Testis (tissue), 3 donors: ENCODE measurements around the gene TEX30. TPM values are rescaled to one million over a fixed set of nuclear protein-coding genes. Genes with fewer than 3 reads are reported as not detected.

ENCODE experiments used
- DNase-seq: peaks from one replicate; pipeline ENCODE4 v3.0.0-alpha.2; 2019
- H3K27ac ChIP-seq, 2 donors: fragments of 200-600 bp; sonication (generic); one replicate each; pipeline ENCODE4 v1.5.1; 2019
- H3K27me3 ChIP-seq: fragments of 200-600 bp; sonication (generic); one replicate; pipeline ENCODE4 v1.5.1; 2019
- H3K36me3 ChIP-seq: fragments of 200-600 bp; sonication (generic); one replicate; pipeline ENCODE4 v1.5.1; 2017; ENCODE audit warnings: low read depth; ENCODE audit errors: missing control alignments
- H3K4me1 ChIP-seq: fragments of 200-600 bp; sonication (generic); one replicate; pipeline ENCODE4 v1.5.1; 2019
- H3K4me3 ChIP-seq, 2 donors: fragments of 200-600 bp; sonication (generic); one replicate each; pipeline ENCODE4 v1.5.1; 2017 to 2019
- H3K9me3 ChIP-seq: fragments of 200-600 bp; sonication (generic); one replicate; pipeline ENCODE4 v1.5.1; 2017
- POLR2A ChIP-seq: fragments of 450-650 bp; IDR thresholded peaks from one replicate; pipeline ENCODE4 v1.6.1; 2017; ENCODE audit warnings: antibody characterized with exemption, mild to moderate bottlenecking, moderate library complexity
- WGBS, 2 donors: methylation state at CpG; one replicate each; pipeline ENCODE4 v1.1.5; 2018; 5-methylcytosine and 5-hydroxymethylcytosine counted together
- intact Hi-C: fragments of 100-400 bp; cut with DNase I; formaldehyde crosslinking; loops from one replicate; pipeline ENCODE4 v1.15.1; 2023; ENCODE audit warnings: low total_unique reads
- polyA plus RNA-seq: library from polyadenylated mRNA; stranded (reverse); fragments of 350-450 nt; fragmentation: Illumina TruSeq; extraction: RNeasy Lipid Tissue Mini Kit (QIAGEN cat#74804); gene quantifications from one replicate; pipeline ENCODE4 v1.2.3, GENCODE V29; 2014; ENCODE audit warnings: low read depth, low replicate concordance; ENCODE audit not compliant: insufficient read depth
- total RNA-seq, 2 donors: library from RNA; depleted of rRNA; stranded (reverse); fragments of >200 nt; gene quantifications; one replicate each; pipeline ENCODE4 v1.2.3, GENCODE V29; 2016
- TF ChIP-seq, protein P1 (sequence below), 3 experiments: fragments of 450-650 bp in 2 of 3; fragments of 200-600 bp in 1 of 3; sonication (generic) in 1 of 3; IDR thresholded peaks; one replicate each; pipeline ENCODE4 v1.5.1; 2016 to 2019; ENCODE audit warnings: antibody characterized with exemption in 3 of 3, mild to moderate bottlenecking in 2 of 3, moderate library complexity in 1 of 3

The TEX30 gene
- total and polyA plus RNA-seq, 3 donors from 2014 or later = 80.1 to 241 (median 123) TPM

DNA sequence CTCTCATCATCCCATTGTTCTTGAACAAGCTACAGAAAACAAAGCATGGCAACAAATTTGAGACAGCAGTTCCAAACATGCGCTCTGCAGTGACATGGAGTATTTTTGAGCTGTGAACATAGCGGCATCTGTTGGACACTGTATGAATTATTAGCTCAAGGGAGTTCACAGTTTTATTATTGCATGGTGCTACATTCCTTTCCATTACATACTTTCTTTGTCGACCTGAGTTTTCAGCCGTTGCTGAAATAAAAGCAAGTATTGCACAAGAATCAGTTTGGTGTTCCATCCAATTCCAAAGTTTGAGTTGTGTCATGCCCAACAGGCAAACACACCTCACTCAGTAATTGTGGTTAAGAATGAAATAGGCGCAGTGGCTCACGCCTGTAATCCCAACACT is 48.7 kb downstream of the TEX30 start:
- DNase-seq = no peak

DNA sequence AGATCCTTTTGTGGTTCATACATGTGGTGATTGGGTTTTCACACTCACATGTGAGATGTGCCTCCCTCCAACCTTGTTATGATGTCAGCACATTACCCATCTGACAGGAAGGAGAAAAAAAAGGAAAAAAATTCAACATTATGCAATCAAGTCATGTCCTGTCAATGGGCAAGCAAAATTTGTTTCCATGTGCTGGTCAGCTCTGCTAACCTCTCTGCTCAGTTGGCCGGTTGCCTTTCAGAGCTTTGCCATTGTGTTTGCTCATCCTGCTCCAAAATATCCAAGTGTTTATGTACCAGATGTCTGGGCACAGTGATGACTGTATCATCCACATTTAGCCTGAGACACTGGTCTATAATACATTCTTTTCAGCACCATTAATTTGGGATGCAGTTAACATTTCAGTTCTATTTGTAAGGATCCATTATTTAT is 51.8 kb downstream of the TEX30 start:
- intact Hi-C loops = no loop called here
- Histone ChIP-seq H3K9me3 (no peaks in the 10 kb centered on the region), H3K4me1 (no peaks in the 10 kb centered on the region), H3K36me3 (no peaks in the 10 kb centered on the region), H3K27me3 (no peaks in the 10 kb centered on the region), H3K4me3 (no peak overlapping the region), H3K27ac (no peak overlapping the region)
- DNase-seq = no peak
- TF ChIP-seq POLR2A = no peak
- TF ChIP-seq, protein P1, sequence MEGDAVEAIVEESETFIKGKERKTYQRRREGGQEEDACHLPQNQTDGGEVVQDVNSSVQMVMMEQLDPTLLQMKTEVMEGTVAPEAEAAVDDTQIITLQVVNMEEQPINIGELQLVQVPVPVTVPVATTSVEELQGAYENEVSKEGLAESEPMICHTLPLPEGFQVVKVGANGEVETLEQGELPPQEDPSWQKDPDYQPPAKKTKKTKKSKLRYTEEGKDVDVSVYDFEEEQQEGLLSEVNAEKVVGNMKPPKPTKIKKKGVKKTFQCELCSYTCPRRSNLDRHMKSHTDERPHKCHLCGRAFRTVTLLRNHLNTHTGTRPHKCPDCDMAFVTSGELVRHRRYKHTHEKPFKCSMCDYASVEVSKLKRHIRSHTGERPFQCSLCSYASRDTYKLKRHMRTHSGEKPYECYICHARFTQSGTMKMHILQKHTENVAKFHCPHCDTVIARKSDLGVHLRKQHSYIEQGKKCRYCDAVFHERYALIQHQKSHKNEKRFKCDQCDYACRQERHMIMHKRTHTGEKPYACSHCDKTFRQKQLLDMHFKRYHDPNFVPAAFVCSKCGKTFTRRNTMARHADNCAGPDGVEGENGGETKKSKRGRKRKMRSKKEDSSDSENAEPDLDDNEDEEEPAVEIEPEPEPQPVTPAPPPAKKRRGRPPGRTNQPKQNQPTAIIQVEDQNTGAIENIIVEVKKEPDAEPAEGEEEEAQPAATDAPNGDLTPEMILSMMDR (IDR thresholded peaks at IDR 0.05) = no peak
- WGBS, 2 donors = 42 to 93% methylated on average over 1 of the region's 1 CpG

More for the DNA sequence above, 48.7 kb downstream of the TEX30 start:
- Histone ChIP-seq H3K4me1 (no peaks in the 10 kb centered on the region), H3K27me3 (no peaks in the 10 kb centered on the region), H3K9me3 (no peaks in the 10 kb centered on the region), H3K27ac (no peak overlapping the region), H3K4me3 (no peak overlapping the region), H3K36me3 (no peaks in the 10 kb centered on the region)
- intact Hi-C loops = no loop called here
- TF ChIP-seq, protein P1 (IDR thresholded peaks at IDR 0.05) = peak in 1 of 3 experiments; percentile 19
- no peak for TF ChIP-seq POLR2A
- WGBS, 2 donors = 71 to 78% methylated on average over 6 of the region's 6 CpGs

DNA sequence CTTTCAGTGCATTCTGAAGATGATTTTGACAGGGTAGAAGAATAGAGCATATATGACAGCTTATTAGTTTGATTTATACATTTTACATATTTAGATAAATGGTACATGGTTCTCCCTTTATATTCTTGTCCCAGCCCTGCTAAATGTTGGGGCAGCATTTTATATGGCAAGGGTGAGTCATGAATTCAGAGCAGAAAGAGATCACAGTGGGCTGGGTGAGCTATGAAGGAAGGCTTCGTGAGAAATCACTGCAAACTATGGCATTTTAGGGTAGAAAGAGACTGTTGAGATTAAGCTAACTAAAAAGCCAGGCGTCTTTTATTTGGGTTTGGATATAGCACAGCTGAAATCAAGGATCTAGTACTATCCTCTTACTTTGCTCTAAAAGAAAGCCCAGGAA is 54.8 kb downstream of the TEX30 start:
- TF ChIP-seq POLR2A = no peak
- TF ChIP-seq, protein P1 (IDR thresholded peaks at IDR 0.05) = no peak
- Histone ChIP-seq H3K4me1 (no peaks in the 10 kb centered on the region), H3K4me3 (no peak overlapping the region), H3K36me3 (no peaks in the 10 kb centered on the region), H3K27ac (no peak overlapping the region), H3K9me3 (no peaks in the 10 kb centered on the region), H3K27me3 (no peaks in the 10 kb centered on the region)
- WGBS, 2 donors = 72 to 78% methylated on average over 2 of the region's 2 CpGs
- no peak for DNase-seq
- intact Hi-C loops = no loop called here

Other genes starting within 250 kb of the TEX30 start
- 100 to 1,000 TPM in 1 of 2 donors, 10 to 100 TPM in 1; 86.2 to 112 TPM for gene TPP2, start 176.8 kb downstream of the TEX30 start, total RNA-seq
- gene TPP2, start 176.8 kb downstream of the TEX30 start, polyA plus RNA-seq = 171 TPM
- gene METTL21C, start 78.7 kb downstream of the TEX30 start, total RNA-seq = under 1 TPM in 1 of 2 donors, not detected in 1; 0.25 TPM
- 1.8 TPM for gene METTL21C, start 78.7 kb downstream of the TEX30 start, polyA plus RNA-seq
- 1 to 10 TPM; 2.5 to 4.1 TPM for gene POGLUT2, start 25.2 kb upstream of the TEX30 start, total RNA-seq
- gene POGLUT2, start 25.2 kb upstream of the TEX30 start, polyA plus RNA-seq = 3.9 TPM
- gene BIVM, start 25.3 kb upstream of the TEX30 start, total RNA-seq = 1 to 10 TPM; 8.4 to 9.1 TPM
- 4.7 TPM for gene BIVM, start 25.3 kb upstream of the TEX30 start, polyA plus RNA-seq
- gene ERCC5, start 72.2 kb upstream of the TEX30 start, total RNA-seq = 10 to 100 TPM; 49.9 to 54.9 TPM
- 43.9 TPM for gene ERCC5, start 72.2 kb upstream of the TEX30 start, polyA plus RNA-seq